Mesodermal cell (in vitro differentiated cells): Measurements from ENCODE around the gene SCN1B.

ENCODE experiments used
- H3K27ac ChIP-seq: 2 replicates; pipeline ENCODE4 v1.7.0; 2013; ENCODE audit warnings: mild to moderate bottlenecking, low read depth, low read length, moderate library complexity; ENCODE audit not compliant: severe bottlenecking
- H3K36me3 ChIP-seq: 2 replicates; pipeline ENCODE4 v1.7.1; 2013; ENCODE audit warnings: mild to moderate bottlenecking, low read length, moderate library complexity; ENCODE audit not compliant: control insufficient read depth, insufficient read depth
- H3K4me1 ChIP-seq: one replicate; pipeline ENCODE4 v1.7.1; 2013; ENCODE audit warnings: mild to moderate bottlenecking, low read length; ENCODE audit not compliant: insufficient read depth, control insufficient read depth, poor library complexity, severe bottlenecking
- H3K4me3 ChIP-seq: 2 replicates; pipeline ENCODE4 v1.7.0; 2013; ENCODE audit warnings: low read length, control low read depth, mild to moderate bottlenecking; ENCODE audit not compliant: insufficient read depth, poor library complexity, severe bottlenecking; ENCODE audit errors: extremely low read depth
- H3K9me3 ChIP-seq: 2 replicates; pipeline ENCODE4 v1.7.1; 2013; ENCODE audit warnings: mild to moderate bottlenecking, low read length, moderate library complexity; ENCODE audit not compliant: control insufficient read depth
- WGBS, 2 experiments: methylation state at CpG; one replicate each; pipeline ENCODE4 v1.1.5; 2013; ENCODE audit warnings: missing lambda C conversion rate in 2 of 2; ENCODE audit not compliant: insufficient coverage in 2 of 2; 5-methylcytosine and 5-hydroxymethylcytosine counted together

Gene SCN1B

GRCh38 chr19:35066691-35067563 is 36.7 kb downstream of the SCN1B start:
- Histone ChIP-seq H3K4me1 (no peaks in the 10 kb centered on the region), H3K36me3 (no peaks in the 10 kb centered on the region), H3K4me3 (no peak overlapping the region), H3K27ac (no peak overlapping the region), H3K9me3 (peaks cover 13% of the 10 kb centered on the region)
- WGBS, 2 experiments: 41 to 62% methylated on average over 5 to 9 of the region's 14 CpGs

DNA sequence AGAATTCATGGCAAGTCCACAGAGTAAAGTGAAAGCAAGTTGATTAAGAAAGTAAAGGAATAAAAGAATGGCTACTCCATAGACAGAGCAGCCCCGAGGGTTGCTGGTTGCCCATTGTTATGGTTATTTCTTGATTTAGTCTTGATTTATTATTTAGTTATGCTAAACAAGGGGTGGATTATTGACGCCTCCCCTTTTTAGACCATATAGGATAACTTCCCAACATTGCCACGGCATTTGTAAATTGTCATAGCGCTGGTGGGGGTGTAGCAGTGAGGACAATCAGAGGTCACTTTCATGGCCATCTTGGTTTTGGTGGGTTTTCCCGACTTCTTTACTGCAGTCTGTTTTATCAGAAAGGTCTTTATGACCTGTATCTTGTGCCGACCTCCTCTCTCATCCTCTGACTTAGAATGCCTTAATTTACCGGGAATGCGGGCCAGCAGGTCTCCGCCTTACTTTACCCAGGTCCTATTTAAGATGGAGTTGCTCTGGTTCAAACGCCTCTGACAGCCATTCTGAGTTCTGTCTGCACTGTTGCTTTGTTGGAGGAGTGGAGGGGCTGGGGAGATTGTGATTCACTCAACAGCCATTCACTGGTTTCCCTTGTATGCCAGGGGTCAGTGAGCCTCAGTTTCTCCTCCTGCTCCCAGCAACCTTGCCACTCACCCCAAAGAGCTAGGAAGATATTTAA is 38.8 kb downstream of the SCN1B start:
- Histone ChIP-seq H3K36me3 (no peaks in the 10 kb centered on the region), H3K4me1 (no peaks in the 10 kb centered on the region), H3K9me3 (peaks cover 13% of the 10 kb centered on the region), H3K27ac (no peak overlapping the region), H3K4me3 (no peak overlapping the region)
- WGBS, 2 experiments: 57 to 58% methylated on average over 2 to 4 of the region's 10 CpGs

- H3K36me3 ChIP-seq: no peaks in the 10 kb centered on the region
- H3K27ac ChIP-seq: no peak overlapping the region
- H3K4me1 ChIP-seq: no peaks in the 10 kb centered on the region
- H3K9me3 ChIP-seq: peaks cover 13% of the 10 kb centered on the region
- WGBS, 2 experiments: 67 to 100% methylated on average over 1 of the region's 1 CpG
- no peak overlapping the region for H3K4me3 ChIP-seq
Measured at GRCh38 chr19:35069696-35070095, 39.4 kb downstream of the SCN1B start.

- H3K27ac ChIP-seq: no peak overlapping the region
Measured at GRCh38 chr19:35070471-35070870, 40.2 kb downstream of the SCN1B start.

DNA sequence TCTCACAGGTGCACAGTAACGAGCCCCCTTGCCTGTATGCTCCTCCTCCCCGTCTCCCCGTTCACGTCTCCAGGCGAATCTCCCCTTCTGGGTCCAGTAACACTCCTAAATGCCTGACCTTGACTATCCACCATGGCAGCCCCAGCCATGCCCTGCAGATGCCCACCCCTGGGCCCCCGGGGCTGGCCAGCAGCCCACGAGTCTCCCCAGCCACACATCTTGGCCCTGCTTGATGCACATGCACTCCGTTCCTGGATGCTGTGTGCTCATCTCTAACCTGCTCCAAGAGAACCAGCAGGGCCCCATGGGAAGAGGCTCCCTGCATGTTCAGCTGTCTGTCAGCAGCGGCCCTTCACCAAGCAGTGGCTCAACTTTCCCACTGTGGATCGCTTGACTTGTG is 43.2 kb downstream of the SCN1B start:
- Histone ChIP-seq H3K27ac (no peak overlapping the region), H3K4me3 (no peak overlapping the region), H3K4me1 (no peaks in the 10 kb centered on the region), H3K36me3 (no peaks in the 10 kb centered on the region), H3K9me3 (peaks cover 13% of the 10 kb centered on the region)
- 77 to 81% methylated on average over 6 to 8 of the region's 10 CpGs for WGBS, 2 experiments

More at GRCh38 chr19:35070471-35070870, 40.2 kb downstream of the SCN1B start:
- 88 to 94% methylated on average over 2 to 3 of the region's 3 CpGs for WGBS, 2 experiments
- Histone ChIP-seq H3K4me3 (no peak overlapping the region), H3K36me3 (no peaks in the 10 kb centered on the region), H3K9me3 (peaks cover 13% of the 10 kb centered on the region), H3K4me1 (no peaks in the 10 kb centered on the region)

- Histone ChIP-seq H3K36me3 (no peaks in the 10 kb centered on the region), H3K4me1 (no peaks in the 10 kb centered on the region), H3K4me3 (no peak overlapping the region), H3K27ac (no peak overlapping the region), H3K9me3 (peaks cover 13% of the 10 kb centered on the region)
- 71 to 100% methylated on average over 1 to 6 of the region's 8 CpGs for WGBS, 2 experiments
Measured at GRCh38 chr19:35073941-35074340, 43.7 kb downstream of the SCN1B start.

DNA sequence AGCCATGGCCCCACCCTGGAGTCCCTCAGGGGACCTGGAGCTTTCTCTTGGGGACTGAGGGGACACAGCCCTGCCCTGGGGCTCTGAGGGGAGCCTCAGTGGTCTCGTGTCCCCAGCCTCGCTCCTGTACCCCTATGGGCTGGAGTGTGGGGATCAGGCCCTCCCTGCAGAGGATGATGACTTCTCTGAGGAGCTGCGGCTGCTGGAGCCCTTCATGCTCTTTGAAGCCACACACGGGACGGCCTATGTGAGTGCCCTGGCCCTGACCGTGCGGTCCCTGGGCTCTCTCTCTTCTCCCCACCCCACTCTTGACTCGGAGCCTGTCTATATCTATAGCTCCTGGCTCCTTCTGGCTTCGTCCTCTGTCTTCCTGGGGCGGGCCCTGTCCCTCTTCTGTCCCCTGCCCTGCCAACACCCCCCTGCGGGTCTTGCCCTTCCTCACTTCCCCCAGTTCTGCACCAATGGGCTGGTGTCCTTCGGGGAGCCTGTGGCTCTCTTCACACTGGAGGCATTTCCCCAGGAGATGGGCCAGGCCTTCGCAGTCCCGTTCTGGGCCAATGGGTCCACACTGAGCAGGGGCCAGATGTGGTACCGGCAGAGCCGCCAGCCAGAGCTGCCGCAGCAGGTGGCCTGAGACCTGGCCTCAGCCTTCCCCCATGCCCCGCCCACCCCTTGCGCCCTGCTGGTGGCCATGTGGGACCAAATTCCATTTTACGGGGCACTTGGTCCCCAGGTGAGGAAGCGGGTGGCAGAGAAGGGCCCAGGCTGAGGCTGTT is 44.3 kb downstream of the SCN1B start:
- Histone ChIP-seq H3K27ac (no peak overlapping the region), H3K4me1 (no peaks in the 10 kb centered on the region), H3K4me3 (no peak overlapping the region), H3K36me3 (no peaks in the 10 kb centered on the region), H3K9me3 (peaks cover 12% of the 10 kb centered on the region)
- WGBS, 2 experiments: 82 to 89% methylated on average over 16 to 17 of the region's 21 CpGs

- WGBS, 2 experiments: 89 to 95% methylated on average over 19 to 20 of the region's 21 CpGs
- Histone ChIP-seq H3K4me3 (no peak overlapping the region), H3K27ac (no peak overlapping the region)
Measured at GRCh38 chr19:35075202-35076025, 45.1 kb downstream of the SCN1B start.

DNA sequence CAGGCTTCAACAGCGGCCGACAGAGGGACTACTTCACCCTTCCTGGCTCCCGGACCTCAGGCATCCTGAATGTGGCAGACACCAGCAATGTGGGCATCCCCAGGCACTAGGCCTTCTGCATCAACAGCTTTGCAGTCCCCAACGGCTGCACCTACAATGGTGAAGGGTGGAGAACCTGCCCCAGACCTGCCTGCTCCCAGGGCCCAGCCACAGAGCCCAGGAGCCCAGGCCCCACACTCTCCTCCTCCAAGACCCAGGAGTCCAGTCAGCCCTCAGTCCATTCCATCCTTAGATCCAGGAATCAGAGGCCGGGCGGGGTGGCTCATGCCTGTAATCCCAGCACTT is 45.7 kb downstream of the SCN1B start:
- H3K36me3 ChIP-seq: no peaks in the 10 kb centered on the region
- 80 to 97% methylated on average over 6 of the region's 6 CpGs for WGBS, 2 experiments
- no peak overlapping the region for H3K4me3 ChIP-seq
- H3K27ac ChIP-seq: no peak overlapping the region
- no peaks in the 10 kb centered on the region for H3K9me3 ChIP-seq
- H3K4me1 ChIP-seq: no peaks in the 10 kb centered on the region

More at GRCh38 chr19:35075202-35076025, 45.1 kb downstream of the SCN1B start:
- Histone ChIP-seq H3K9me3 (peaks cover 4% of the 10 kb centered on the region), H3K4me1 (no peaks in the 10 kb centered on the region), H3K36me3 (no peaks in the 10 kb centered on the region)

DNA sequence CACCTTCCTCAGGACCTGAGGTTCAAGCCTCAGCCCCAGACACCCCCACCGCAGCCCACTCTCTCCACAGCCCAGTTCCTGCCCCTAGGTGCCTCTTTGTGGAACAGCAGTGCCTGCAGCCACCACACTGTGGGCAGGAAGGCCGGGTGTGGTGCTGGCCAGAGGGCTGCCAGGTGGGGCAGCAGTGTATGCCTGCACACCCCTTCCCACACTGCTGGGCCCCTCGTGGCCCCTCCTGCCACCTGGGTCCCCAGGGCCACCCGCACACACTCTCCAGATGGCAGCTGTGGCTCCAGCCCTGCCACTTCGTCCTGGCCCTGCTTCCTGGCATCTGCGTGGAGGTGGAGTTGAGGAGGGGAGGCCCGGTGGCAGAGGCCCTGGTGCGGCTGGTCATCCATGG is 46.4 kb downstream of the SCN1B start:
- H3K4me1 ChIP-seq: no peaks in the 10 kb centered on the region
- H3K4me3 ChIP-seq: no peak overlapping the region
- WGBS, 2 experiments: 90% methylated on average over 4 to 7 of the region's 8 CpGs
- H3K36me3 ChIP-seq: no peaks in the 10 kb centered on the region
- no peak overlapping the region for H3K27ac ChIP-seq
- H3K9me3 ChIP-seq: no peaks in the 10 kb centered on the region
